GM20431 (cell line): ENCODE measurements around the gene NDOR1.

Source experiments
- in situ Hi-C: fragments of 300-500 bp; cut with MseI, MboI; formaldehyde crosslinking; loops from one replicate; pipeline ENCODE4 v1.15.0; 2020; ENCODE audit warnings: low sequenced_read_pairs; ENCODE audit not compliant: unreplicated experiment

Gene NDOR1

DNA sequence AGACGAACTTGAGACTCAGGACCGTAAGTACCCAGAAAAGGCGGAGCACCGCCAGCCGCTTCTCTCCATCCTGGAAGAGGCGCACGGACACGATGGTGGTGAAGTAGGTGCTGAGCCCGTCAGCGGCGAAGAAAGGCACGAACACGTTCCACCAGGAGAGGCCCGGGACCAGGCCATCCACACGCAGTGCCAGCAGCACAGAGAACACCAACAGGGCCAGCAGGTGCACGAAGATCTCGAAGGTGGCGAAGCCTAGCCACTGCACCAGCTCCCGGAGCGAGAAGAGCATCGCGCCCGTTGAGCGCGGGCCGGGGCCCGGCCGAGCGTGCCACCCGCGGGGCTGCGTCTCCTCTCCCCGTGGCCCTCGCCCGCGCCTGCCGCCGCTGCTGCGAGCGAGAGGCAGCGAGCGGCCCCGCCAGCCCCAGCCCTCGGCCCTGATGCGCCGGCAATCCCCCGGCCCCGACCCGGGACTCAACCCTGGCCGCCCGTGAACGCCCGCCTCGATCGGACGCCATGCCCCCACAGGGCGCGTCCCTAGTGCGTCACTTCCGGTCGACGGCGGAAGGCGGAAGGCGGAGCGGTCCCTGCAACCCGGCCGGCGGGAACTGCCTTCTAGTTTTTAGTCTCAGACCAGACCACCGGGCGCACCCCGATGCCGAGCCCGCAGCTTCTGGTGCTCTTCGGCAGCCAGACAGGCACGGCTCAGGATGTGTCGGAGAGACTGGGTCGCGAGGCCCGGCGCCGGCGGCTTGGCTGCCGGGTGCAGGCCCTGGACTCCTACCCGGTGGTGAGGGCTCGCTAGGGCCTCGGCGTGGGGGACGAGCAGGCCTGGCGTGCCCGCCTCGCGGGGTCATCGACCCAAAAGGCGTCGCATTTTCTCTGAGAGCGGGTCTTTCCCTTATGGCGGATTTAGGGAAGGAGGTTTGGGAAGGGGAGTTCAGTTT is at the start of gene NDOR1, which contains the start of gene TMEM203:
TSS of gene NDOR1 (plus strand) at position 575 of the 944 bp plus-strand sequence. CDS start at position 653, 78 bp downstream.
TSS of gene TMEM203 (minus strand) at position 523 of the 944 bp plus-strand sequence. CDS start at position 289, 234 bp downstream.
- in situ Hi-C loops = no loop called here

DNA sequence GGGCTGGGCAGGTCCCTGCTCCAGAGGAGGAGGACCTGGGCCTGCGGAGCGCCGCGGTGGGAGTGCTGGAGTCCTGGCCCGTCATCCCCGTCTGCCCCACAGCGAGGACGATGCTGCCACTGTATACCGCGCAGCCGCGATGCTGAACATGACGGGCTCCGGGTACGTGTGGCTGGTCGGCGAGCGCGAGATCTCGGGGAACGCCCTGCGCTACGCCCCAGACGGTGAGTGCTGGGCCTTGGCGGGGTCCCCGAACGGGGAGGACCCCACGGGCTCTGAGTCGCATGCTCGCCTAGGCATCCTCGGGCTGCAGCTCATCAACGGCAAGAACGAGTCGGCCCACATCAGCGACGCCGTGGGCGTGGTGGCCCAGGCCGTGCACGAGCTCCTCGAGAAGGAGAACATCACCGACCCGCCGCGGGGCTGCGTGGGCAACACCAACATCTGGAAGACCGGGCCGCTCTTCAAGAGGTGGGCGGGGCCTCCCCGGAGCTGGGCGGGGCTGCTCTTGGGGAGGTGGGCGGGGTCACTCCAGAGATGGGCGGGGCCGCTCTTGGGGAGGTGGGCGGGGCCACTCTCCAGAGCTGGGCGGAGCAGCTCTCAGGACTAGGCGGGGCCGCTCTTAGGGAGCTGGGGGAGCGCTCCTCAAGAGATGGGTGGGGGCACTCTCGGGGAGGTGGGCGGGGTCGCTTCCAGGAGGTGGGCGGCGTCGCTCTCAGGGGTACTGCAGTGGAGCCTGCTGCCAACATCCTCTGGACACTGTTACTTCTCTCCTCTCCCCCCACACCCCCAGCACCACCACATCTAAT is 48.7 kb upstream of the NDOR1 start:
- in situ Hi-C loops = no loop called here

DNA sequence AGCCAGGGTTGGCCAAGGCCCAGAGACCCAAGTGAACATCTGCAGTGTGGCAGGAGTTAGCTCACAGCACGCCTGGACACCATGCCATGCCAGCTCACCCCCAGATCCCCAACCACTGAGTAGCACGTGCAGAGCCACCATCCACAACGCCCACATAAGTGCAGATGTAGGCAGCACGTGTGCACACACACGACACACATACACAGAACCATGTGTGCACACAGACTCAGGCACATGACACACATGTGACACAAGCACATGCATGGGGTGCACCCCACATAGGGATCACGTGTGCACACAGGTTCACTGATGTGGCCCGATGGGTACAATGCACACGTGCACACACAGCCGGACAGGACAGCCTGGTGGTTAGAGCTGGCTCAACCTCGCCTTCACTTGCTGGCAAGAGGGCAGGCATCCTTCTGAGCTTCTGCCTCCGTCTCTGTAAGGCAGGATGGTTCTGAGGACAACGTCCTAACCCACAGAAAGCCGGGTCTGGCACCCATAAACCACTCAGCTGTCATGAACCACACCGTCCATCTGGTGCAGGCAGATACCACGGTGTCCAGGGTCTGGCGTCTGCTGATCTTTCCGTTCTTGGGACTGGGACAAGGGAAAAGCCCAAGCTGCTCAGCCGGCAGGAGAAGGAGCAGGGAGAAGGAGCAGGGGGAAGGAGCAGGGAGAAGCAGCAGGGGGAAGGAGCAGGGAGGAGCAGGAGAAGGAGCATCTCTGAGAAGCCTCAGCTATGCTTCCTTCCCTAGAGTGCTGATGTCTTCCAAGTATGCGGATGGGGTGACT is 47.7 kb upstream of the NDOR1 start:
- in situ Hi-C loops = no loop called here

DNA sequence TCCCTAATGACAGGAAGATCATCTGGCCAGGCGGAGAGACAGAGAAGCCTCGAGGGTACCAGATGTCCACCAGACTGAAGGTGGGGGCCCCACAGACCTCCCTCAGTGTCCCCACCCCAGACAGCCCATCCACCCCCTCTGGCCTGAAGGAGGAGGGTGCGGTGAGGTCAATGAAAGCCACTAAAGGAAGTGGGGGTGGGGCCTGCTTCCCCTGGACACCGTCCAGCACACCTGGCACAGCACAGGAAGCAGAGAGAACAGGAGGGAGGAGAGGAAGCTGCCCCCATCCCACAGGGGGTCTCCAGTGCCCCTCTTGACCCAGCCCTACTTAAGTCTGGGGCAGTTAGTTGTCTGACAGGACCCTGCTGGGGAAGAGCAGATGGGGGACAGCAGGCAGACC is 46.9 kb upstream of the NDOR1 start:
- in situ Hi-C loops = no loop called here

DNA sequence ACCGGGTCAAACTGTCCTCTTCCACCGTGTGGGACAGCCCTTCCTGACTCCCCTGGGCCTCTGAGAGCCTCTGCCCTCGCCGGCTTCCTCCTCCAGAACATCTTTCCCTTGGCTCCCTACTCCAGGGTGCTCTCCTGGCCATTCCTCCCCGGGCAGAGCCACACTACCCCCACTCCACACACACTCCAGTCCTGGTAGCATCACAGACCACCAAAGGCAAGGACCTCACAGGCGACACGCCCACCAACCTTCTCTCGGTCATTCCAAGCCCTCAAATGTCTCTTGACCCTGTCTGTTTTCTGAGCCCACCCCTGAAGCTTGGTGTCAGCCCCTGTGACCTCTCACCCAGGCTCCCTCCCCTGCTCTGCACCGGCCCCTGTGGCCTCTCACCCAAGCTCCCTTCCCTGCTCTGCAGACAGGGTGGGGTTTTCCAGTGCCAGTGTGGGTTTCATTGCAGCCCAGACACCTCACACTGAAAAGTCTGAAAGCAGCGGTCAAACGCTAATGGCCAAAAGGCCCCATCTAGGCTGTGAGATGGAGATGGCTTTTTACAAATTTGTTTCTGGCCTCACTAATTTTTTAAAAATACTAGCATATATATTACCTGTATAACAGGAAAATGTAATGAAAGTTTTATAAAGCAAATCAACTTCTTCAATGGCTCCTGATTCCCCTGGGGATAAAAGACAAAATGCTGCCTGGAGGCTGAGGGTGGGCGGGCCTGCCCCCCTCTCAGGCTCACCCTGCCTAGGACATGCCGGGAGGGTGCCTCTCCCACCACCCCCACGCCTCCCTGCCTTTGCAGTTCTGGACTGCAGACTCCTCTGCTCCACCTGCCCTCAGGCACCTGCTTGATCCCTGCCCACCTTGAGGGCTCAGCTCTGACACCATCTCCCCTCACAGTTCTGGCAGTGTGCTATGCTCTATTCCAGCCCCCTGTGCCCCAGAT is 46.1 kb upstream of the NDOR1 start:
- in situ Hi-C loops = no loop called here

DNA sequence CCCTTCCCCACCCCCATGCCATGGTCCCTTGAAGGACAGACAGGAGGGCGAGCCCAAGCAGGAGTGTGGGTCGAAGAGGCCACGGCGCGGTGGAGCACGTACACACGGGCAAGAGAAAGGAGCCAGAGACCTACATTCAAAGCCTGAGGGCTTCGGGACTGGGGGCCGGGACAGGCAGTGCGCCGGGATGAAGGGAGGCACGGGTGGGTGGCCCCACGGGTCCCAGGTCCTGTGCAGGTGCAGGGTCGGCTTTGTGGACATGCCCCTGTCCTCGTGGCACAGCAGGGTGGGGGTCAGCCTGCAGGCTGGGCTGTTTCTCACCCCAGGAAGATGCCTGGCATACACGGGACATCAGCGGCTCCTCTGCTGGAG is 45.5 kb upstream of the NDOR1 start:
- in situ Hi-C loops = no loop called here

DNA sequence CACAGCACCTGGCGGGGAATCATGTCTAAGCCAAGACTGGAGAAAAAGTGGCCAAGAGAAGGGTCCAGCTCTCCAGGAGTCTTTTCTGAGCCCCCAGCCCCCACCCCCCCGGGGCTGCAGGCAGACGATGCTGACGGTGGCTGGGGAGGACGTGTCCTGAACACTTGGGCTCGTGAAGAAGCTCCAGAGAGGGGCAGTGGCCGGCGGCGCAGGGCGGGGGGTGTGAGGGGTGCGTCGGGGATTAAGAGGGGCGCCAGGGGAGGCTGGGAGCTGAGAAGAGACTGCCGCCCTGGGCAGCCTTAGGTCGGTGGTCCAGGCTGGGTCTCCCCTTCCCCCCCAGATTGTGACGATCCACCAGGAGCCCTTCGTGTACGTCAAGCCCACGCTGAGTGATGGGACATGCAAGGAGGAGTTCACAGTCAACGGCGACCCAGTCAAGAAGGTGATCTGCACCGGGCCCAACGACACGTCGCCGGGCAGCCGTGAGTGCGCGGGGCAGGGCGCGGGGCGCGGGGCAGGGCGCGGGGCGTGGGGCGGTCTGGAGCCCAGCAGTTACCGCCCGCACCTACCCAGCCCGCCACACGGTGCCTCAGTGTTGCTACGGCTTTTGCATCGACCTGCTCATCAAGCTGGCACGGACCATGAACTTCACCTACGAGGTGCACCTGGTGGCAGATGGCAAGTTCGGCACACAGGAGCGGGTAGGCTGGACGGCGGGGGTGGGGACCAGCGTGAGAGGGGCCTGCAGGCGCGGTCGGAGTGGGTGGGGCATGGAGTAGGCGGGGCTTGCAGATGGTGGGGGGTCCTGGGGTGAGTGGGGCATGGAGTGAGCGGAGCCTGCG is 44.6 kb upstream of the NDOR1 start:
- in situ Hi-C loops = no loop called here

GRCh38 chr9:137161558-137162486 is 43.7 kb upstream of the NDOR1 start:
- in situ Hi-C loops = no loop called here

- in situ Hi-C loops = no loop called here
These were observed 42.8 kb upstream of the NDOR1 start for GRCh38 chr9:137162505-137163364.

- in situ Hi-C loops = no loop called here
These were observed 42.2 kb upstream of the NDOR1 start for GRCh38 chr9:137163365-137163715.

DNA sequence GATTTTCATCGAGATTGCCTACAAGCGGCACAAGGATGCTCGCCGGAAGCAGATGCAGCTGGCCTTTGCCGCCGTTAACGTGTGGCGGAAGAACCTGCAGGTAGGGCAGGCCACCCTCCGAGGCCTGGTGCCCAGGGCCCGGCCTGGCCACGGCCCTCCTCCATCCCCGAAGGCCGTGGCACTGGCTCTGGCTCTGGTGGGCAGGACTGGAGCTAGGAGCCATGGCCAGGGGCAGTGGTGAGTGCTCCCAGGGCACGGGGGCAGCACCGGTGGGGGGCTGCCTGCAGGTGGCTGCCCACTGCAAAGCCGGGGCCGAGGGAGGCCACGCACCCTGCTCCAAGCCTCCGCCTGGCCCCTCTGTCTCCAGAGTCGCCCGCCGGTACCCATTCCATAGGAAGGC is 41.7 kb upstream of the NDOR1 start:
- in situ Hi-C loops = no loop called here

DNA sequence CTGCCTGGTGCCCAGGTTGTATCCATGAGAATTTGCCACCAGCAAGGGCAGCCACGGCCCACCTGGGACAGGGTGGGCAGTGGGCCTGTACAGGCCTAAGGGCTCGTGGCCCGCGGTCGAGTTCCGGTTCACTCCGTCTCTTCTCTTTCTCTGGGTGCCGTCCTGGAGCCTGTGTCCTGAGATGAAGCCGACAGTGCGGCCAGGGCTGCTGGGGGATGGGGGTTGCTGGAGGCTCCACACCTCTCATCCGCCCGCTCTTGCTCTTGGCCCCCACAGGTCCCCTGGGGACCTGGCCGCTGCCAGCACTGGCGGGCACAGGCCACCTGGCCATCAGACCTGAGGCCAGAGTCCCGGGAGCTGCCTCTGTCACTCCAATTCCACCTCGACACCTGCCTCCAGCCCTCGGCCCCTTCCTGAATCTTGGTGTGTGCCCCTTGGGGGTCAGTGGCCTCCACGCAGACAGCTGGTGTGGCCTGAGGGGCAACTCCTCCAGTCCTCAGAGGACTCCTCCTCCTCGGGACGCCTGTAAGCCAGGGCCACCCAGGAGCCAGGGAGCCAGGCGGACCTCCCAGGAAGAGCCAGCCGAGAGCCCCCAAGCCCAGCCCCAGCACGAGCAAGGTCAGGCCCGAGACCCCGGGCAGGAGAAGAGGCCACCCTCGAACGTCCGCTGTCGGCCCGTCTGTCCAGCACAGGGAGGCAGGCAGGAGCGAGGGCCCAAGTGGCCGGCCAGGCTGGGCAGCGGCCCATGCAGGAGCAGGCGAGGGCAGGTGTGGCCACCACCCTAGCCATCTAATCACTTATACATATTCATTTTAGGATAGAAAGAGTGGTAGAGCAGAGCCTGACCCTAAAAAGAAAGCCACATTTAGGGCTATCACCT is 40.9 kb upstream of the NDOR1 start:
- in situ Hi-C loops = no loop called here

- in situ Hi-C loops = no loop called here
These were observed 40.2 kb upstream of the NDOR1 start for GRCh38 chr9:137165250-137165836.

DNA sequence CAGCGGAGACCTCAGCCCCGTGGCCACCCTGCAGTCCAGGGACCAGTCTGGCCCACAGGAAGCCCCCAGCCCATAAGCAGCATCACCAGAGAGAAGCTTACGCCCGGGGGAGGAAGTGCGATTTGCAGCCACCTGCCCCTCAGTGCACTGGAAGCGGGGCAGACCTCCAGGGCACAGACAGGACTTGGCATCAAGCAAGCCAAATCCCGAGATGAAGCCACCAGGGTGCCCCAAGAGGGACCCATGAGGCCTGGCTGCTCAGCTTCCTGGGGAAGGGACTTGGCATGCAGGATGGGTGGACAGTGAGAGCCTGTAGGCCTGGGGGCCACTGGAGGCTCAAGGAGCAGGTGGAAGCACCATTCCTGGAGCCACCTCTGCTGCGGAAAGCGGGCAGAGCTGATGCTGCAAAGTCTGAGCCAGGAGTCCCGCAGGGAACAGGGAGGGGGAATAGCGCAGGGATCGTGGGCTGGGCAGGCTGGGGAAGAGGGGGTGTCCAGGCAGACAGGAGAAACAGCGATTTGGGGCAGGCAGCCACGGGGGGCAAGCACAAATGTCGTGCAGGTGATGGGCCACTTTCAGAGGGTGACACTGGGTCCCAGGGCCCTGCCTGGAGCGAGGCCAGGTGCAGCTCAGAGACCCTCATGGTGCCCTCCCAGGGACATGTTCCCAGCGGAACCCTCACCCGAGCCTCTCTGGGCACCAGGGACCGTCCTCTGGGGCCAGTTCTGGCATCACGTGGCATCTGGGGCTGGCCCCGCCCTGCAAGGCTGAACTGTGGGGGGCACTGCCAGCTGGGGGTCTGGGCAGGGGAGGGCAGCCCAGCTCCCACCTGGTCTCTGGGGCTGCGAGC is 38.9 kb upstream of the NDOR1 start:
- in situ Hi-C loops = no loop called here
